Ishikawa (cell line): ENCODE data around the gene SHISA9.
A peak's percentile ranks its signal among the peaks of the same experiment; 100 is the strongest.

Experiments
- CEBPB ChIP-seq: IDR thresholded peaks from 2 replicates; pipeline ENCODE4 v1.6.1; 2012
- CREB1 ChIP-seq: IDR thresholded peaks from 2 replicates; pipeline ENCODE4 v1.6.1; 2012; ENCODE audit warnings: low read depth
- EGR1 ChIP-seq: IDR thresholded peaks from 2 replicates; pipeline ENCODE4 v1.6.1; 2012
- EP300 ChIP-seq: IDR thresholded peaks from 2 replicates; pipeline ENCODE4 v1.6.1; 2012; ENCODE audit warnings: borderline replicate concordance
- FOXM1 ChIP-seq: IDR thresholded peaks from 2 replicates; pipeline ENCODE4 v1.6.1; 2012; ENCODE audit warnings: low read depth, borderline replicate concordance
- MAX ChIP-seq: IDR thresholded peaks from 2 replicates; pipeline ENCODE4 v1.6.1; 2012
- NFIC ChIP-seq: IDR thresholded peaks from 2 replicates; pipeline ENCODE4 v1.6.1; 2012
- RAD21 ChIP-seq: IDR thresholded peaks from 2 replicates; pipeline ENCODE4 v1.6.1; 2012; ENCODE audit warnings: low read depth
- REST ChIP-seq: IDR thresholded peaks from 2 replicates; pipeline ENCODE4 v1.6.1; 2012; ENCODE audit warnings: low read depth, mild to moderate bottlenecking
- TAF1 ChIP-seq: IDR thresholded peaks from 2 replicates; pipeline ENCODE4 v1.6.1; 2012; ENCODE audit warnings: low read depth, mild to moderate bottlenecking
- TCF12 ChIP-seq: IDR thresholded peaks from 2 replicates; pipeline ENCODE4 v1.6.1; 2012; ENCODE audit warnings: low read depth
- TEAD4 ChIP-seq: IDR thresholded peaks from 2 replicates; pipeline ENCODE4 v1.6.1; 2012
- YY1 ChIP-seq: IDR thresholded peaks from 2 replicates; pipeline ENCODE4 v1.6.1; 2012; ENCODE audit warnings: low read depth
- ZBTB7A ChIP-seq: IDR thresholded peaks from 2 replicates; pipeline ENCODE4 v1.6.1; 2012; ENCODE audit warnings: low read depth
- TF ChIP-seq, protein P1 (sequence below): IDR thresholded peaks from 2 replicates; pipeline ENCODE4 v1.6.1; 2012

SHISA9 gene

GRCh38 chr16:12891836-12892235 lies 9.6 kb upstream of the SHISA9 start:
- TF ChIP-seq CEBPB (no peak), FOXM1 (no peak), TEAD4 (no peak), TAF1 (no peak), RAD21 (no peak), NFIC (no peak), MAX (no peak), REST (no peak), TCF12 (no peak), CREB1 (no peak), EGR1 (no peak), EP300 (no peak), YY1 (no peak), ZBTB7A (no peak)
- TF ChIP-seq, protein P1, sequence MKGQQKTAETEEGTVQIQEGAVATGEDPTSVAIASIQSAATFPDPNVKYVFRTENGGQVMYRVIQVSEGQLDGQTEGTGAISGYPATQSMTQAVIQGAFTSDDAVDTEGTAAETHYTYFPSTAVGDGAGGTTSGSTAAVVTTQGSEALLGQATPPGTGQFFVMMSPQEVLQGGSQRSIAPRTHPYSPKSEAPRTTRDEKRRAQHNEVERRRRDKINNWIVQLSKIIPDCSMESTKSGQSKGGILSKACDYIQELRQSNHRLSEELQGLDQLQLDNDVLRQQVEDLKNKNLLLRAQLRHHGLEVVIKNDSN: no peak

DNA sequence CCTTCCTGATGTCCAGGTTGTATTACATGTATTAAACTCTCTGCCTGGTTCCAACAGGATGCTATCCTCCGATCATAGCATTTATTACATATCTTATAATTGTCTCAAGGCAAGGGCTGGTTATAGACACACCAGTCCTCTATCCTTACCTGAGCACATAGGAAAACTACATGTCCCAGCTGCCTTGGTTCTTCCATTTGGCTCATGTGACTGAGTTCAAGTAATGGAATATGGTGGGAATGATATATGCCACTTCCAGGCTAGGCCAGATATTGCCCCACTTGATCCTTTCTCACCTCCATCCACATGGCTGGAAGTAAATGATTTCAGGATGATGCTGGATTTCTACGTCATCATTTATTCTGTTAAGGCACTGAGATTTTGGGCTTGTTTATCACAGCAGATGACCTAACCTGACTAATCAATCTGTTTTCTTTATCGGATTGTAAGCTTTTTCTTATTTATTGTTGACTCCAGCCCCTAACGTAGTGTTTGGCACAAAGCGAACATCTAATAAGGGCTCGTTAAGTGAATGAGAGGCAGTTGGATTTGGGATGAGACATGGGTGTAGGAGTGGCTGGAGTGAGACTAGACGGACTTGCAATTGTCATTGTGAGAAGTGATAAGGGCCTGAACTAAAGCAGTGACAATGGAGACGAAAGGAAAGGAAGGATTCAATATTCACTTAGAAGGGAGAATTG lies 8.2 kb upstream of the SHISA9 start:
- no peak for TF ChIP-seq NFIC
- TF ChIP-seq RAD21: no peak
- no peak for TF ChIP-seq REST
- no peak for TF ChIP-seq MAX
- no peak for TF ChIP-seq TCF12
- no peak for TF ChIP-seq CREB1
- TF ChIP-seq, protein P1: no peak
- TF ChIP-seq TAF1: no peak
- TF ChIP-seq CEBPB: no peak
- no peak for TF ChIP-seq FOXM1
- TF ChIP-seq EP300: no peak
- TF ChIP-seq TEAD4: no peak

GRCh38 chr16:12896562-12896961 lies 4.8 kb upstream of the SHISA9 start:
- TF ChIP-seq RAD21 (peak; percentile 50), EGR1 (no peak)

DNA sequence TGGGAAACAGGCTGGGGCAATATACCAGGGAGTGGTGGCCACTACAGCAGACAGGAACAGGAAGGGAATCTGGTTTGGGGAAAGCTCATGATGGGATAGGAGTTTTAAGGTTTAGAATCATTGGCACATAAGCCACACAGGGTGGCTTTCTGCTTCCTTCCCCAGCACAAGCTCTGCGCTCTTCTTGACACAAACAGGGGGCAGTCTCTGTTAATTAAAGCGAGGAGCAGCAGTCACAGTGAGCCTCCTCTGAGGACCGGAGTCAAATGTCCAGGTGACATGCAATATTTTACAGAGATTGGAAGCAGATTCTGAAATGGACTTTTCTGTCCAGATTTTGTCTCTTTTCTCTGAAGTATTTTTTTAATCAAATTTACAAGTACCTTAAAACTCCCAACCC lies 2.8 kb upstream of the SHISA9 start:
- no peak for TF ChIP-seq TCF12
- no peak for TF ChIP-seq MAX
- TF ChIP-seq EP300: no peak
- no peak for TF ChIP-seq FOXM1
- TF ChIP-seq TEAD4: no peak
- TF ChIP-seq CEBPB: no peak
- no peak for TF ChIP-seq ZBTB7A
- TF ChIP-seq EGR1: no peak
- TF ChIP-seq NFIC: no peak
- no peak for TF ChIP-seq CREB1
- TF ChIP-seq, protein P1: no peak
- no peak for TF ChIP-seq RAD21
- TF ChIP-seq YY1: no peak
- no peak for TF ChIP-seq TAF1
- TF ChIP-seq REST: no peak
